Nephron (organoid): ENCODE results near the gene LHX4.

ENCODE experiments used
- H3K27ac Mint-ChIP-seq, 3 experiments: 2 replicates each; pipeline ENCODE4 v1.8.0; 2020; ENCODE audit warnings: mixed read lengths in 3 of 3, mild to moderate bottlenecking in 2 of 3, moderate library complexity in 1 of 3
- H3K27me3 Mint-ChIP-seq: 2 replicates; pipeline ENCODE4 v1.8.0; 2021; ENCODE audit warnings: low read depth, mild to moderate bottlenecking, moderate library complexity, mixed read lengths
- H3K36me3 Mint-ChIP-seq: 2 replicates; pipeline ENCODE4 v1.8.0; 2020; ENCODE audit warnings: low read depth, mixed read lengths
- H3K4me1 Mint-ChIP-seq: 2 replicates; pipeline ENCODE4 v1.8.0; 2020; ENCODE audit warnings: mixed read lengths
- H3K4me3 Mint-ChIP-seq, 3 experiments: 2 replicates each; pipeline ENCODE4 v1.8.0; 2020; ENCODE audit warnings: mild to moderate bottlenecking in 3 of 3, mixed read lengths in 3 of 3, moderate library complexity in 2 of 3
- H3K9me3 Mint-ChIP-seq: 2 replicates; pipeline ENCODE4 v1.8.0; 2020; ENCODE audit warnings: mixed read lengths
- CTCF ChIP-seq, 3 experiments: fragments of 200-600 bp; sonication (generic); IDR thresholded peaks; one replicate each; pipeline ENCODE4 v1.5.0; 2021; ENCODE audit warnings: antibody characterized with exemption in 3 of 3; ENCODE audit not compliant: unreplicated experiment in 3 of 3

The LHX4 gene

DNA sequence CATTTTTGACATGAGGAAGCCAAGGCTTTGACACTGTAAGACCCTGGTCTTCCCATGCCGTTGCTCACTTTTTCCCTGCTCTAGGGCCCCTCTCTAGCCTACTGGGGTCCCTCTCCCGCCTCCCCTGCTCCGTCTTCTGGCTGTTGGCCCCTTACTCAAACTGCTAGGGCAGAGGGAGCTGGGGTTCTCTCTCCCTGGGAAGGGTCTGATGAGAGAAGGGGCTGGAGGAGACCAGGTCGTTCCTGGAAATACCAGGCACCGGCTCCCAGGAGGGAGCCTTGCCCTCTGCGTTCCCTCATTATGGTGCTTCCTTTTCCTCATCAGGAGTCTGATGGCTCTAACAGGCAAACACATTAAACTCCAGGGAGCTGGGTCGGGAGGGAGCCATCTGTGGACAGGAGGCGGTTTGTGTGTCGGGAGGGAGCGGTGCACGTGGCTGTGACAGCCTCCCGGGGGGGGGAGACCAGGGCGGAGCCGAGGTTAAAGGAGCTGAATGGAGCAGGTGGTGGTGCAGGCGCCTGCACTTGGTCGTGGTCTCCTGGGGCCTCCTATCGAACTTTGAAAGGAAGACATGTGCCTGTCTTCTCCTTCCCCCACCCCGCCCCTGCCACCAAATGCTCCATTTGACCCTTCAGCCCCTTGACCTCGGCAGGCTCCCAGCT is 35.4 kb upstream of the LHX4 start:
- Mint-ChIP-seq H3K4me3 (no peak overlapping the region), H3K4me1 (no peaks in the 10 kb centered on the region), H3K36me3 (peaks cover 29% of the 10 kb centered on the region), H3K27ac (no peak overlapping the region), H3K9me3 (no peaks in the 10 kb centered on the region), H3K27me3 (no peaks in the 10 kb centered on the region)
- TF ChIP-seq CTCF (IDR thresholded peaks at IDR 0.05; ENCODE audit: unreplicated experiment in 3 of 3): no peak

DNA sequence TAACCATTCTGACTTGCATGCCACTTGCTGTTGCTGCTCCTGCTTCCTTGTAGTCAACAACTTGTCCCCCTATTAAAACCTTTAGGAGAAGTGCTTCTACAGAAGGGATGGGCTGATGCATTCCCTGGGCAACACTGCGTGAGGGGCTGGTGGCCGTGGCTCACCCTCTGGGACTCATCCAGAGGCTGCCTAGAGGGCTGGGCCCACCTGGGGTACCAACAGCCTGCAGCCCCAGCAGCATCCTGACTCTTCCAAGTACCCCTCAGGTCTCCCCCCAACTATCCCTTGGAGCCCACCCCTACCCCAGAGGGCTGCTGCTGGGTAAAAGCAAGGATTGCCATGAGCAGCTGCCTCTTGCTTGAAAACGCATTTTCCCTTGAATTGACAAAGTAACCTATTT is 34.7 kb upstream of the LHX4 start:
- no peaks in the 10 kb centered on the region for H3K9me3 Mint-ChIP-seq
- H3K27me3 Mint-ChIP-seq: no peaks in the 10 kb centered on the region
- no peak overlapping the region for H3K27ac Mint-ChIP-seq
- H3K4me1 Mint-ChIP-seq: no peaks in the 10 kb centered on the region
- no peak for TF ChIP-seq CTCF (IDR thresholded peaks at IDR 0.05; ENCODE audit: unreplicated experiment in 3 of 3)
- no peak overlapping the region for H3K4me3 Mint-ChIP-seq
- peaks cover 27% of the 10 kb centered on the region for H3K36me3 Mint-ChIP-seq

- no peaks in the 10 kb centered on the region for H3K27me3 Mint-ChIP-seq
- TF ChIP-seq CTCF (IDR thresholded peaks at IDR 0.05; ENCODE audit: unreplicated experiment in 3 of 3): no peak
- H3K9me3 Mint-ChIP-seq: no peaks in the 10 kb centered on the region
- no peak overlapping the region for H3K27ac Mint-ChIP-seq
- no peaks in the 10 kb centered on the region for H3K4me1 Mint-ChIP-seq
- H3K36me3 Mint-ChIP-seq: peaks cover 27% of the 10 kb centered on the region
- H3K4me3 Mint-ChIP-seq: no peak overlapping the region
These were observed 34.1 kb upstream of the LHX4 start for GRCh38 chr1:180195916-180196315.

GRCh38 chr1:180196436-180197003 is 33.5 kb upstream of the LHX4 start:
- Mint-ChIP-seq H3K36me3 (peaks cover 21% of the 10 kb centered on the region), H3K4me3 (no peak overlapping the region), H3K4me1 (no peaks in the 10 kb centered on the region), H3K9me3 (no peaks in the 10 kb centered on the region), H3K27ac (no peak overlapping the region), H3K27me3 (no peaks in the 10 kb centered on the region)
- TF ChIP-seq CTCF (IDR thresholded peaks at IDR 0.05; ENCODE audit: unreplicated experiment in 3 of 3): no peak

DNA sequence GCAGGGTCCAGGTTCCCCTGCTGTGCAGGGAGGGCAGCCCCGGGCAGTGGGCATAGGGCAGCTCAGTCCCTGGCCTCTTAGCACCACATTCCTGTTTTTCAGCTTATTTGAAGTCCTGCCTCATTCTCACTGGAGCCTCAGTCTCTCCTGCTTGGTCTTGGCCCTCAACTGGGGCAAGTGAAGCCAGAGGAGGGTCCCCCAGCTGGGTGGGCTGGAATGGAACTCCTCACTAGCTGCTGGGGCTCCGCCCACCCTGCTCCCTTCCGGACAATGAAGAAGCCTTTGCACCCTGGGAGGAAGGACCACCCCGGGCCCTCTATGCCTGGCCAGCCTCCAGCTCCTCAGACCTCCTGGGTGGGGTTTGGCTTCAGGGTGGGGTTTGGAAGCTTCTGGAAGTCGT is 32.8 kb upstream of the LHX4 start:
- no peaks in the 10 kb centered on the region for H3K4me1 Mint-ChIP-seq
- H3K27me3 Mint-ChIP-seq: no peaks in the 10 kb centered on the region
- no peak overlapping the region for H3K27ac Mint-ChIP-seq
- H3K36me3 Mint-ChIP-seq: peaks cover 14% of the 10 kb centered on the region
- no peaks in the 10 kb centered on the region for H3K9me3 Mint-ChIP-seq
- no peak for TF ChIP-seq CTCF (IDR thresholded peaks at IDR 0.05; ENCODE audit: unreplicated experiment in 3 of 3)
- no peak overlapping the region for H3K4me3 Mint-ChIP-seq

DNA sequence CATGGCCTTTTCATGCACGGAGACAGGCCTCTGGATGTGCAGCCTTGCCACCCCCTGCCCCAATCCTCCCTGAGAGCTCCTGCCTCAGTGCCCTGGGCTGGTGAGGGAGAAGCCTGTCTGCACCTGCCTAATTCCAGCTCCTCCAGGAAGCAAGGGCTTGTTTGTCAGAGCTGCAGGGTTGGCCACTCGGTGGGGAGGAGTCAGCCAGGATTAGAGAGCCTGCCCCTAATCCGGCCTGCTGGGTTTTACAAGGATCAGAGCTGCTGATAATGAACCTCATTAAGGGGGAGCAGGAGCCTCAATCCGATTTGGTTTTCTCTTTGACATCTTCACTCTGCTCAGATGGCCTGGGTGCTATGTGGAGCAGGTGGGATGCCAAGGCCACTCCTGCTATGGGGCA is 31.9 kb upstream of the LHX4 start:
- Mint-ChIP-seq H3K27ac (no peak overlapping the region), H3K4me1 (no peaks in the 10 kb centered on the region), H3K27me3 (no peaks in the 10 kb centered on the region), H3K9me3 (no peaks in the 10 kb centered on the region), H3K4me3 (no peak overlapping the region), H3K36me3 (peaks cover 4% of the 10 kb centered on the region)
- TF ChIP-seq CTCF (IDR thresholded peaks at IDR 0.05; ENCODE audit: unreplicated experiment in 3 of 3): no peak
